Lung (tissue), 12 donors: ENCODE measurements around the gene ETHE1. TPM values are rescaled to one million over a fixed set of nuclear protein-coding genes. Genes with fewer than 3 reads are reported as not detected.

ENCODE experiments used
- ATAC-seq: fragments of 200-7000 bp; cut with Tn5 transposase; one replicate; pipeline ENCODE4 v1.9.1; 2020; ENCODE audit warnings: moderate number of reproducible peaks; ENCODE audit not compliant: insufficient read depth, low FRiP score
- DNase-seq, 3 donors: peaks; one replicate each; pipeline ENCODE4 v3.0.0-alpha.2; 2013 to 2017
- H3K27ac ChIP-seq, 2 donors: one replicate each; pipeline ENCODE4 v1.5.1; 2013; ENCODE audit warnings: mild to moderate bottlenecking in 2 of 2, moderate library complexity in 2 of 2, control low read depth in 1 of 2, inconsistent platforms in 1 of 2, low read depth in 1 of 2, low read length in 1 of 2
- H3K27me3 ChIP-seq, 3 donors: one replicate each; pipeline ENCODE4 v1.5.1; 2013; ENCODE audit warnings: low read length in 2 of 3; ENCODE audit not compliant: control insufficient read depth in 3 of 3, insufficient read depth in 3 of 3
- H3K36me3 ChIP-seq, 4 donors: one replicate each; pipeline ENCODE4 v1.5.1; 2013; ENCODE audit warnings: low read length in 4 of 4, mild to moderate bottlenecking in 1 of 4, moderate library complexity in 1 of 4; ENCODE audit not compliant: control insufficient read depth in 4 of 4, insufficient read depth in 4 of 4
- H3K4me1 ChIP-seq, 5 donors: one replicate each; pipeline ENCODE4 v1.5.1; 2013; ENCODE audit warnings: low read length in 5 of 5, mild to moderate bottlenecking in 2 of 5, moderate library complexity in 1 of 5; ENCODE audit not compliant: control insufficient read depth in 5 of 5, insufficient read depth in 5 of 5
- H3K4me3 ChIP-seq: one replicate; pipeline ENCODE4 v1.5.1; 2013; ENCODE audit warnings: mild to moderate bottlenecking, control low read depth, moderate library complexity
- H3K9ac ChIP-seq, 2 donors: one replicate each; pipeline ENCODE4 v1.5.1; 2013; ENCODE audit warnings: low read length in 2 of 2, control low read depth in 1 of 2; ENCODE audit not compliant: insufficient read depth in 1 of 2
- H3K9me3 ChIP-seq, 4 donors: one replicate each; pipeline ENCODE4 v1.5.1; 2013; ENCODE audit warnings: low read length in 3 of 4, mild to moderate bottlenecking in 1 of 4, moderate library complexity in 1 of 4; ENCODE audit not compliant: control insufficient read depth in 4 of 4, insufficient read depth in 3 of 4
- WGBS, 2 donors: extraction: QIAGEN DNeasy Blood & Tissue Kit; methylation state at CpG; one replicate each; pipeline ENCODE4 v1.1.7; 2013; 5-methylcytosine and 5-hydroxymethylcytosine counted together
- polyA plus RNA-seq, 2 donors: library from polyadenylated mRNA; stranded (reverse); fragments of 200-250 nt; gene quantifications; one replicate each; pipeline ENCODE4 v1.2.1, GENCODE V29; 2013
- total RNA-seq, 2 donors: library from RNA; depleted of rRNA in 1 of 2; stranded (reverse); fragments of >200 nt in 1 of 2; gene quantifications; one replicate each; pipeline ENCODE4 v1.2.1, GENCODE V29; 2014 to 2021
- TF ChIP-seq, protein P1 (sequence below): IDR thresholded peaks from 2 replicates; pipeline ENCODE4 v1.5.1; 2012; ENCODE audit warnings: mild to moderate bottlenecking; ENCODE audit errors: control extremely low read depth, extremely low read depth
- donor health status: control.
- donor health status: control.
- donor health status: Bipolar disorder and iron deficiency.
- donor health status: healthy.
- donor health status: DM: yes; HTN: yes; CAD: no.

Gene ETHE1
- total and polyA plus RNA-seq, 4 donors, result 15.0 to 76.9 (median 37.5) TPM

DNA sequence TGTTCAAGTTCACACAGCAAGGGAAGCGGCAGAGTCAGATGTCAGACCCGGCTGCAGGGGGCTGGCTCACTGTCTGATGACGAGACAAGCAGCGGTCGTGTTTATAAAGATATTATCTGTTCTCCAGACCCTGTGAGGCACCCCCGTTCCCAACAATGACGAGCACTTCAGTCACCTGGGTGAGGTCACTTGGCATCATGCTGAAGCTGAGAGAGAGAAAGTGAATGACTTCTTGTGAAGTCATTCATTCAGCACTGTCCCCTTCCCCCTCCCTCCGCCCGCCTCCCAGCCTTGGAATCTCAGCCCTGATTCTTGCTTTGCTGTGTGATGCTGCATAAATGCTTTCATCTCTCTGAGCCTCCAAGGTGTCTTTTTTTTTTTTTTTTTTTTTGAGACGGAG lies 56.7 kb downstream of the ETHE1 start:
- DNase-seq (no peak), ATAC-seq (no peak)
- H3K36me3 ChIP-seq, result peaks cover 0 to 4% (median 0%) of the 10 kb centered on the region in 4 donors
- no peak overlapping the region for H3K4me3 ChIP-seq
- TF ChIP-seq, protein P1, sequence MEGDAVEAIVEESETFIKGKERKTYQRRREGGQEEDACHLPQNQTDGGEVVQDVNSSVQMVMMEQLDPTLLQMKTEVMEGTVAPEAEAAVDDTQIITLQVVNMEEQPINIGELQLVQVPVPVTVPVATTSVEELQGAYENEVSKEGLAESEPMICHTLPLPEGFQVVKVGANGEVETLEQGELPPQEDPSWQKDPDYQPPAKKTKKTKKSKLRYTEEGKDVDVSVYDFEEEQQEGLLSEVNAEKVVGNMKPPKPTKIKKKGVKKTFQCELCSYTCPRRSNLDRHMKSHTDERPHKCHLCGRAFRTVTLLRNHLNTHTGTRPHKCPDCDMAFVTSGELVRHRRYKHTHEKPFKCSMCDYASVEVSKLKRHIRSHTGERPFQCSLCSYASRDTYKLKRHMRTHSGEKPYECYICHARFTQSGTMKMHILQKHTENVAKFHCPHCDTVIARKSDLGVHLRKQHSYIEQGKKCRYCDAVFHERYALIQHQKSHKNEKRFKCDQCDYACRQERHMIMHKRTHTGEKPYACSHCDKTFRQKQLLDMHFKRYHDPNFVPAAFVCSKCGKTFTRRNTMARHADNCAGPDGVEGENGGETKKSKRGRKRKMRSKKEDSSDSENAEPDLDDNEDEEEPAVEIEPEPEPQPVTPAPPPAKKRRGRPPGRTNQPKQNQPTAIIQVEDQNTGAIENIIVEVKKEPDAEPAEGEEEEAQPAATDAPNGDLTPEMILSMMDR, result no peak
- 59 to 67% methylated on average over 9 to 10 of the region's 10 CpGs for WGBS, 2 donors
- no peak overlapping the region for H3K27ac ChIP-seq
- peaks cover 0 to 9% (median 7%) of the 10 kb centered on the region in 3 donors for H3K27me3 ChIP-seq
- H3K4me1 ChIP-seq, result peaks cover 0 to 7% (median 0%) of the 10 kb centered on the region in 5 donors
- no peak overlapping the region for H3K9ac ChIP-seq
- H3K9me3 ChIP-seq, result no peaks in the 10 kb centered on the region

GRCh38 chr19:43469160-43469480 lies 57.9 kb downstream of the ETHE1 start:
- peaks cover 0 to 10% (median 0%) of the 10 kb centered on the region in 5 donors for H3K4me1 ChIP-seq
- DNase-seq (no peak), ATAC-seq (no peak)
- TF ChIP-seq, protein P1, result no peak
- H3K27me3 ChIP-seq, result peaks cover 0 to 13% (median 11%) of the 10 kb centered on the region in 3 donors
- H3K9me3 ChIP-seq, result no peaks in the 10 kb centered on the region
- H3K9ac ChIP-seq, result no peak overlapping the region
- peaks cover 0 to under 1% (median 0%) of the 10 kb centered on the region in 4 donors for H3K36me3 ChIP-seq
- WGBS, 2 donors, result 63 to 81% methylated on average over 1 of the region's 1 CpG
- H3K4me3 ChIP-seq, result no peak overlapping the region
- peak overlapping the region in 1 of 2 donors; percentile 8 for H3K27ac ChIP-seq

DNA sequence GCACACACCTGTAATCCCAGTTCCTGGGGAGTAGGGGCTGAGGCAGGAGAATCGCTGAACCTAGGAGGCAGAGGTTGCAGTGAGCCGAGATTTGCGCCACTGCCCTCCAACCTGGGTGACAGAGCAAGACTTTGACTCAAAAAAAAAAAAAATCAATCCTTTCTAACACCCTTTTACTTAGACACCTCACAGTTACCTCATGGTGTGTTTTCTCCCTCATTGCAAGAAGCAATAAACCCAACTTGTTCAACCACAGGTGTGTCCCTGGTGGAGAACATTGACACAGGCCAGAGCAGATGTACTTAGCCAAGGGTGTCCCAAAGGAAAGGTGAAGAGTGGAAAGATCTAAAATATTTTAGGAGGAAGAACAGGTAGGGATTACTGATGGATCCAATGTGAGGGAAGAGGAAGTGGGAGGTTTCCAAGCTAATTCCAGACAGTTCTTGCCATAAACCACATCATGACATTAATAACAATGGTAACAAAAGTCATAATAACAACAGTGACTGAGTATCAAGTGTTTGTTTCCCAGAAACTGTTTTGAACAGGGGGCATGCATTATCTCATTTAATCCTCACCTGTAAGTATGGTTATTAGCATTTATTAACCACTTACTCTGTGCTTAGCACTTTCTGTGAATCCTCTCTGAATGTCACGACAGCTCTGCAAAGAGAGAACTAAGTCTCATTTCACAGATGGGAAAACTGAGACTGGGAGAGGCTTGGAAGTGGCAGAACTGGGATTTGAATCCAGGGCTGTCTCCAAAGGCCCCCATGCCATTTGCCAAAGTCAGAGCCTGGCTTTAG lies 58.4 kb downstream of the ETHE1 start:
- WGBS, 2 donors, result 92 to 94% methylated on average over 4 of the region's 4 CpGs
- no peaks in the 10 kb centered on the region for H3K9me3 ChIP-seq
- peaks cover 0 to 13% (median 11%) of the 10 kb centered on the region in 3 donors for H3K27me3 ChIP-seq
- peaks cover 0 to 10% (median 0%) of the 10 kb centered on the region in 5 donors for H3K4me1 ChIP-seq
- no peak overlapping the region for H3K4me3 ChIP-seq
- H3K36me3 ChIP-seq, result no peaks in the 10 kb centered on the region
- no peak for ATAC-seq
- peak overlapping the region in 1 of 2 donors; percentile 8 for H3K27ac ChIP-seq
- TF ChIP-seq, protein P1, result no peak
- DNase-seq, result no peak
- H3K9ac ChIP-seq, result no peak overlapping the region

- 62 to 71% methylated on average over 4 of the region's 4 CpGs for WGBS, 2 donors
- ATAC-seq, result no peak
- peaks cover 0 to 13% (median 11%) of the 10 kb centered on the region in 3 donors for H3K27me3 ChIP-seq
- H3K9me3 ChIP-seq, result no peaks in the 10 kb centered on the region
- peaks cover 0 to 14% (median 0%) of the 10 kb centered on the region in 5 donors for H3K4me1 ChIP-seq
- no peaks in the 10 kb centered on the region for H3K36me3 ChIP-seq
- no peak overlapping the region for H3K4me3 ChIP-seq
- no peak for DNase-seq
- H3K27ac ChIP-seq, result no peak overlapping the region
- H3K9ac ChIP-seq, result no peak overlapping the region
- TF ChIP-seq, protein P1, result no peak
Measured at GRCh38 chr19:43467730-43468129, 59.3 kb downstream of the ETHE1 start.
